Tibial nerve (tissue), 4 donors: ENCODE results near the gene TMEM192. TPM values are rescaled to one million over a fixed set of nuclear protein-coding genes. Genes with fewer than 3 reads are reported as not detected.

Experiments
- DNase-seq, 2 donors: peaks; one replicate each; pipeline ENCODE4 v3.0.0-alpha.2; 2019; ENCODE audit warnings: low spot score in 2 of 2
- H3K27ac ChIP-seq, 4 donors: fragments of 200-600 bp; sonication (generic) in 3 of 4; one replicate each; pipeline ENCODE4 v1.5.1; 2017 to 2019; ENCODE audit warnings: mild to moderate bottlenecking in 1 of 4
- H3K27me3 ChIP-seq, 2 donors: fragments of 200-600 bp; sonication (generic) in 1 of 2; one replicate each; pipeline versions ENCODE4 v1.5.1 to v1.6.0; 2017 to 2019
- H3K36me3 ChIP-seq, 3 donors: fragments of 200-600 bp; sonication (generic); one replicate each; pipeline ENCODE4 v1.5.1; 2018 to 2019
- H3K4me1 ChIP-seq, 4 donors: fragments of 200-600 bp; sonication (generic) in 3 of 4; one replicate each; pipeline ENCODE4 v1.5.1; 2017 to 2019
- H3K4me3 ChIP-seq, 4 donors: fragments of 200-600 bp; sonication (generic) in 3 of 4; one replicate each; pipeline ENCODE4 v1.5.1; 2017 to 2019; ENCODE audit warnings: mild to moderate bottlenecking in 1 of 4, moderate library complexity in 1 of 4
- H3K9me3 ChIP-seq, 4 donors: fragments of 200-600 bp; sonication (generic) in 3 of 4; one replicate each; pipeline ENCODE4 v1.5.1; 2017 to 2019
- CTCF ChIP-seq, 5 experiments: fragments of 200-600 bp in 3 of 5; fragments of 450-650 bp in 2 of 5; sonication (generic) in 3 of 5; IDR thresholded peaks; one replicate each; pipeline ENCODE4 v1.5.1; 2016 to 2019; ENCODE audit warnings: antibody characterized with exemption in 5 of 5, mild to moderate bottlenecking in 3 of 5, moderate library complexity in 2 of 5
- EP300 ChIP-seq, 2 donors: sonication (generic); formaldehyde crosslinking; IDR thresholded peaks; one replicate each; pipeline ENCODE4 v1.6.1; 2017; ENCODE audit warnings: antibody characterized with exemption in 2 of 2, mild to moderate bottlenecking in 1 of 2
- POLR2A ChIP-seq, 2 donors: fragments of 450-650 bp; IDR thresholded peaks; one replicate each; pipeline ENCODE4 v1.6.1; 2017; ENCODE audit warnings: antibody characterized with exemption in 2 of 2, mild to moderate bottlenecking in 2 of 2, moderate library complexity in 2 of 2
- WGBS, 2 donors: methylation state at CpG; one replicate each; pipeline ENCODE4 v1.1.5; 2018; 5-methylcytosine and 5-hydroxymethylcytosine counted together
- total RNA-seq, 4 donors: library from RNA; depleted of rRNA; stranded (reverse); fragments of >200 nt; gene quantifications; one replicate each; pipeline ENCODE4 v1.1.0, GENCODE V29; 2016

TMEM192 gene
- total RNA-seq, 4 donors from 2014 or later: 15.6 to 32.4 (median 20.4) TPM

DNA sequence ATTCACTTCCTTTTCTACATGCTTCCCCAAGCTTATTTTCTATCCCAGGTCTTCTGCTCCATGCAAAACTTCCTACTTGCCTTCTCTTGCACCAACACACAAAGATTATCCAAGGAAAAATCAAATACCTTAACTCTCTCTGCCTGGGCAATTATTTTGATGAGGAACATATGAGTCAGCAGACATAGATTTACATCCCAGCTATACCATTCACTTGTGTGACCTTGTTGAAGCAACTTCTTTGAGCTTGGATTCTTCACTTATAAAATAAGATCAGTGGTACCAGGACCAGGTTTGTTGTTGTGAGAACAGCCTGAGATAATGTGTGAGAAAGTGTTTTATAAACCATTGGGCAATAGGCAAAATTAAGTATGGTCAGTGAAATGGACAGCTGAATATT is 39.1 kb upstream of the TMEM192 start:
- Histone ChIP-seq H3K27ac (no peak overlapping the region), H3K36me3 (no peaks in the 10 kb centered on the region), H3K27me3 (no peaks in the 10 kb centered on the region), H3K4me3 (no peak overlapping the region), H3K4me1 (no peaks in the 10 kb centered on the region), H3K9me3 (no peaks in the 10 kb centered on the region)
- DNase-seq: no peak
- TF ChIP-seq POLR2A (IDR thresholded peaks at IDR 0.05) (no peak), EP300 (IDR thresholded peaks at IDR 0.05) (no peak), CTCF (IDR thresholded peaks at IDR 0.05) (no peak)

- 85 to 94% methylated on average over 3 of the region's 3 CpGs for WGBS, 2 donors
- Histone ChIP-seq H3K27ac (no peak overlapping the region), H3K9me3 (no peaks in the 10 kb centered on the region), H3K4me3 (no peak overlapping the region), H3K4me1 (no peaks in the 10 kb centered on the region), H3K36me3 (no peaks in the 10 kb centered on the region), H3K27me3 (no peaks in the 10 kb centered on the region)
- DNase-seq: no peak
- TF ChIP-seq CTCF (IDR thresholded peaks at IDR 0.05): no peak
- TF ChIP-seq EP300 (IDR thresholded peaks at IDR 0.05): no peak
- TF ChIP-seq POLR2A (IDR thresholded peaks at IDR 0.05): no peak
Observed at GRCh38 chr4:165150545-165150944, 37.9 kb upstream of the TMEM192 start.

DNA sequence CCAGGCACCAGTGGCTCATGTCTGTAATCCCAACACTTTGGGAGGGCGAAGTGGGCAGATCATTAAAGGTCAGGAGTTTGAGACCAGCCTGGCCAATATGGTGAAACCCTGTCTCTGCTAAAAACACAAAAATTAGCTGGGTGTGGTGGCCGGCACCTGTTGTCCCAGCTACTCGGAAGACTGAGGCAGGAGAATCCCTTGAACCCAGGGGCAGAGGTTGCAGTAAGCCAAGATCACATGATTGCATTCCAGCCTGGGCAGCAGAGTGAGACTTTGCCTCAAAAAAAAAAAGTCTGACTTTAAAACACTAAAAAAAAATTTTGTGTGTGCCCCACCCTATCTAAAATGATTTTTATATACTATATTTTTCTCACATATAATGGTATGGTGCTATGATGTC is 26.2 kb upstream of the TMEM192 start:
- Histone ChIP-seq H3K36me3 (no peaks in the 10 kb centered on the region), H3K27me3 (no peaks in the 10 kb centered on the region), H3K4me3 (no peak overlapping the region), H3K27ac (no peak overlapping the region), H3K9me3 (peaks cover 0 to 7% (median 0%) of the 10 kb centered on the region in 4 donors), H3K4me1 (no peaks in the 10 kb centered on the region)
- DNase-seq: no peak
- WGBS, 2 donors: 85 to 97% methylated on average over 3 of the region's 3 CpGs
- no peak for TF ChIP-seq CTCF (IDR thresholded peaks at IDR 0.05)
- TF ChIP-seq POLR2A (IDR thresholded peaks at IDR 0.05): no peak
- no peak for TF ChIP-seq EP300 (IDR thresholded peaks at IDR 0.05)

DNA sequence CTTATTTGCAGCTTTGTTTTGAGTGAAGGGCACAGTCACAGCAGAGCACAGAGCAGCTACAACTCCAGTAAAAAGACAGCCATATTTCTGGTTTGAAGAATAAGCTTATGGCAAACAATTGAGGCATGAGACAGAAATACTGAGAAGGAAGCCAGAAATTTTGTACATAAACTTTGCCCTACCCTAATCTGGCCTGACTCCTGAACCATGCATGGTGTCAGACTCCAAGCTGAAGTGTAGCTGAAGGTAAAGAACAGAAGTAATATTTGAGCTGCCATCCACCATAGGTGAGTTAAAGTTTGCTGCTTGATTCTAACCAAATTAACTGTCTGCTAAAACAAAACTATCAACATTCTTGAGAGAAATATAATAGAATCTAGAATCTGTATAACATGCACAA is 24.5 kb upstream of the TMEM192 start:
- no peaks in the 10 kb centered on the region for H3K4me1 ChIP-seq
- no peaks in the 10 kb centered on the region for H3K36me3 ChIP-seq
- DNase-seq: no peak
- no peak overlapping the region for H3K27ac ChIP-seq
- H3K4me3 ChIP-seq: no peak overlapping the region
- H3K27me3 ChIP-seq: no peaks in the 10 kb centered on the region
- TF ChIP-seq POLR2A (IDR thresholded peaks at IDR 0.05) (no peak), EP300 (IDR thresholded peaks at IDR 0.05) (no peak), CTCF (IDR thresholded peaks at IDR 0.05) (no peak)
- peaks cover 0 to 7% (median 0%) of the 10 kb centered on the region in 4 donors for H3K9me3 ChIP-seq

DNA sequence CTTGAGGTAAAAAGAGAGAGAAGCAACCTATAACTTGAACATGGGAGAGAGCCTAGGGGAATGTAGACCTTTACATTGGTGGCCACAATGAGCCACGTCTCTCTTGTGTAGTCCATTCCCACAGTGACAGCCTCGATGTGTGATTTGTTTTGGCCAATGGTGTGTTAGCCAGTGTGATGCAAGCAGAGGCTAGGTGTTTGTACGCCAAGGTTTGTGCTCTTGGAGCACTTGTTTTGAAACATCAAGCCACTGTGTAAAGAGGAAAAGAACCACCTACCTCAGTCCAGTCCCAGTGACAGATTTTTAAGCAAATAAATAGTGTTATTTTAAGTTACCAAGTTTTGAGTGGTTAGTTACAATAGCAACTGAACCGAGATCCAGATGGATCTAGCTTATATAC is 23.9 kb upstream of the TMEM192 start:
- no peak for TF ChIP-seq EP300 (IDR thresholded peaks at IDR 0.05)
- TF ChIP-seq POLR2A (IDR thresholded peaks at IDR 0.05): no peak
- TF ChIP-seq CTCF (IDR thresholded peaks at IDR 0.05): no peak
- Histone ChIP-seq H3K27ac (no peak overlapping the region), H3K4me1 (peaks cover 0 to 1% (median 0%) of the 10 kb centered on the region in 4 donors), H3K9me3 (peaks cover 0 to 7% (median 0%) of the 10 kb centered on the region in 4 donors), H3K4me3 (no peak overlapping the region), H3K36me3 (no peaks in the 10 kb centered on the region), H3K27me3 (no peaks in the 10 kb centered on the region)
- no peak for DNase-seq
- 88 to 91% methylated on average over 4 of the region's 4 CpGs for WGBS, 2 donors
